ENCODE measurements around the gene SHCBP1L.
"Not testable (repeated sequence)": the region's sequence is repeated elsewhere in the genome, so short reads cannot be mapped to it uniquely, and the experiment has no call there.

Gene SHCBP1L

DNA sequence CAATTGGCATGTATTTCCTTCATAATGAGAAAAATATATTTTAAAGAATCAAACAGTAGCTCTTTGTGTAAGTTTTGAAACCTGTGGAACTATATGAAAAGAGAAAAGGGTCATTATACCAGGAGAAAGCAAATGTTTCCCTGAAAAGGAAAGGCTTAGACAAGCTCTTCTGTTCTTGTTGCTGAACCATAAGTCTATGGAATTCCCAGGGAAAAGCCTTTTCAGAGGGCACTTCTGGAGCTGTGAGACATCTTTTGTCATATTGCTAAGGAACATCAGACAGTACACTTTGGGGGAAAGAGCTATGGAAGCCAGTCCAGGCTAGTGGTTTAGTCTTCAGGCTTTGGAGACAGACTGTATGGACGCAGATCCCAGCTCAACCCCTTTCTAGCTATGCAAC, 12.1 kb upstream of the SHCBP1L start:
- no peak for DNase-seq (ENCODE audit: low read depth)

DNA sequence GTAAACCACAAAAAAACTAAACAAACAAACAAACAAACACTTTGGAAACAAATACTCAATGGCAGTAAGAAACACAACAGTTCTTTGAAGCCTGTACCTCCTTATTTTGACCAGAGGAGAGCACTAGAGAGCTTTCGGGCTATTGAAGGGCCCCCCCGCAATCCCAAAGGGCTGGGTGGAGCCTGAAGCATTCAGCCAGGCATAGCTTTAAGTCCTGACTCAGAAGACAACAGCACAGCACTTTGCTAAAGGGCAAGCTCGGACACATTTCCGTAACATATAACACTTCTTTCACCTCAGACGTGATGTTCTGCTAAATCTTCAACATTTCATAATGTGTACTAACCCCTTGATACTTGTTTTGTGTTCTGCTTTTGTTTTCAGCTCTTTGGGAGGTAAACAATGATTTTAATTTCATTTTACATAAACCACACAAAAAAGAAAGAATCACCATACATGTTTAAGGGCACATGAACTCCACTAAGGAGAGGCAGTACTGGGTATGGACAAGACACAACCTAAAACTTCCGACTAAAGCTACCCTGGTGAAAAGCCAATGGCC, 9.7 kb upstream of the SHCBP1L start:
- no peak for DNase-seq (ENCODE audit: low read depth)

DNA sequence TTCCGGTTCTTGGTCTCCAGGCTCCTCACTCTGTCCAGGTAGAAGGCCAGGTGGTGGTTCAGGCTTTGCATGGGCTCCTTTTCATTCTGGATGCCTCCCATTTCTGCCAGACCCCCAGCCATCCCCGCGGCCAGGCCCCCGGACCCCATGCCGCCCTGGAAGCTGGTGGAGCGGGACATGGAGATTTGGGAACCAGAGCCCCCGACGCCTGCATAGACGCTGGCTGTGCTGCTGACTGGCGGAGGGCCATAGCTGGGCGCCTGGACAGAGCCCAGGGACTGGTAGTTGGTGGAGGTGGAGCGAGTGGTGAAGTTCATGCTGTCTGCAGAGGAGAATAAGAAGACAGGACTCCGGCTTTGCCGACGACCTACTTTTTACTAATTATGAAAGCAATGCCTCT, 7.1 kb upstream of the SHCBP1L start:
- DNase-seq (ENCODE audit: low read depth): no peak

- no peak for DNase-seq (ENCODE audit: low read depth)
These were observed 5.0 kb upstream of the SHCBP1L start for GRCh38 chr1:182957902-182958395.

DNA sequence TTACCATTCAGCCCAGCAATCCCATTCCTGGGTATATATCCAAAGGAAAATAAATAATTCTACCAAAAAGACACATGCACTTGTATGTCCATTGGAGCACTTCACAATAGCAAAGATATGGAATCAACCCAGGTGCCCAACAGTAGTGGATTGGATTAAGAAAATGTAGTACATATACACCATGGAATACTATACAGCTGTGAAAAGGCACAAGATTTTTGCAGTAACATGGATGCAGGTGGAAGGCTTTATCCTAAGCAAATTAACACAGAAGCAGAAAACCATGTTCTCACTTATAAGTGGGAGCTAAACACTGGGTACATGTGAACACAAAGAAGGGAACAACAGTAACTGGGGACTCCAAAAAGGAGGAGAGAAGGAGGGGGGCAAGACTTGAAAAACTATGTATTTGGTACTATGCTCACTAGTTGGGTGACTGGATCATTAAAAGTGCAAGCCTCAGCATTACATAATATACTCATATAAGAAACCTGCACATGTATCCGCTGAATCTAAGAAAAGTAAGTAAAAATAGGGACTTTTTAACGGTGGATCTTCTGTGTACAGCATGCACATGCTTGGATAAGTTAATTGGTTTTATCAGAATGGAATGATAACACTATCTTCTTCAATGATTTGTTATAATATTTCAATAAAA, 3.9 kb upstream of the SHCBP1L start:
- no peak for DNase-seq (ENCODE audit: low read depth)

- DNase-seq (ENCODE audit: low read depth): no peak
These were observed 2.9 kb upstream of the SHCBP1L start for GRCh38 chr1:182955596-182956588.

- no peak for DNase-seq (ENCODE audit: low read depth)
These were observed 860 bp upstream of the SHCBP1L start for GRCh38 chr1:182953826-182954225.

- DNase-seq (ENCODE audit: low read depth): not testable (repeated sequence)
These were observed 9.6 kb downstream of the SHCBP1L start for GRCh38 chr1:182943336-182943735.

DNA sequence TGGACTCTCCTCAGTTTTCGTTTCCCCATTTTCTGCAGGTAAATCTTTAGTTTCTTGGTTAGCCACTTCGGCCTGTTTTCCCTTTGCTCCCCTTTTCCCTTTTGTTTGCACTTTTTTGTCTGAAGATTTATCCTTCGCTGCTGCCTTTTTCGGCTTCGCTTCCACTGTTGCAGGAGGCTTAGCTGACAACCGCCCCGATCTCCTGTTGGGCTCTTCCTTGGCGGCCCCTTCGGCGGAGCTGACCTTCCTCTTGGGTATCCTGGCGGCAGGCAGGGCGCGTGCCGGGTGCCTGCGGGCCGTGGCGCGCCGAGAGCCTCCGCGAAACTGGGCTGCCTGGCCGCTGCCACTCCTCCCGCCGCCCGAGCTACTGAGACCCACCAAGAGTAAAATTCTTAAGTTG, 10.8 kb downstream of the SHCBP1L start:
- DNase-seq (ENCODE audit: low read depth): not testable (repeated sequence)

GRCh38 chr1:182939413-182939812, 13.6 kb downstream of the SHCBP1L start:
- DNase-seq (ENCODE audit: low read depth): no peak

GRCh38 chr1:182935716-182936115, 17.2 kb downstream of the SHCBP1L start:
- DNase-seq (ENCODE audit: low read depth): no peak

- DNase-seq (ENCODE audit: low read depth): no peak
These were observed 22.0 kb downstream of the SHCBP1L start for GRCh38 chr1:182930985-182931384.

DNA sequence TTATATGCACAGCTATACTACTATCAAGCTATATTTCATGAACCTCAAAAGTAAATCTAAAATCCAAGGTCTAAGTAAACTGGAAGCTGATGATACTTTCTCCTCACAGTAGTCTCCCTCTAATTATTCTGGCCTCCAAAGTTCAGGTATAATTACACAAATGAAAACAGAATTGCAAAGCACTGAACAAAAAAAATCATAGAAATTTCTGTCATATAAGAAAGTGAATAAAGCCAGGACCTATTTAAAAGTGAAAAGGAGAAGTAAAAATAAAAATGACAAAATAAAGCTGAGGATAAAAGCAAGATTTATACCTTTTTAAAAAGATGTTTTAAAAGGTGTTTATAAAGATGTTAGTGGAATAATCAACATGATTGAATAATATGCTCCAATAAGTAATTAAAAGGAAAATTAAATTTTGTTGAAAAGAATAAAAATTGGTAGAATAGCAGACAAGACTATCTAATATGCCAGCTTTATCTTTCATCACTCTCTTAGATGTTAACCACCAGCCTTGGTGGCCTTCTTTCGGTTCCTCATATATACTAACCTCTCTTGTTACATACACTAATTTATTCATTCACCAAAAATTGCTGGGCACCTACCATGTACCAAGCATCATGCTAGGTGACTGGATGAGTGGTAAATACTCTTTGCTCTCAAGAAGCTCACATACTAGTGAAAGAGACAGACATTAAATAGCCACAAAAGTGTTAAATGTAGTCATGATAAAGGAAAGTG, 25.1 kb downstream of the SHCBP1L start:
- no peak for DNase-seq (ENCODE audit: low read depth)

DNA sequence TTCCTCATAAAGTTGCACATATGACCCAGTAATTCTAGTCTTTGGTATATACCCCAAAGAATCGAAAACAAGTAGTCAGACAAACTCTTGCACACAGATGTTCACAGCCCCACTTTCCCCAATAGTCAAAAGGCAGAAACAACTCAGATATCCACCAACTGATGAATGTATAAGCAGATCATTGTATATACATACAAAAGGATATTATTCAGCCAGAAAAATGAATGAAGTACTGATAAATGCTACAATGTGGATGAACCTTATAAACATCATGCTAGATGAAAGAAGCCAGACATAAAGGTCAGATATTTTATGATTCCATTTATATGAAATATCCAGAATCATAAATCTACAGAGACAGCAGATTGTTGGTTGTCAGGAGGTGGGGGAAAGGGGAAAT, 27.3 kb downstream of the SHCBP1L start:
- no peak for DNase-seq (ENCODE audit: low read depth)

DNA sequence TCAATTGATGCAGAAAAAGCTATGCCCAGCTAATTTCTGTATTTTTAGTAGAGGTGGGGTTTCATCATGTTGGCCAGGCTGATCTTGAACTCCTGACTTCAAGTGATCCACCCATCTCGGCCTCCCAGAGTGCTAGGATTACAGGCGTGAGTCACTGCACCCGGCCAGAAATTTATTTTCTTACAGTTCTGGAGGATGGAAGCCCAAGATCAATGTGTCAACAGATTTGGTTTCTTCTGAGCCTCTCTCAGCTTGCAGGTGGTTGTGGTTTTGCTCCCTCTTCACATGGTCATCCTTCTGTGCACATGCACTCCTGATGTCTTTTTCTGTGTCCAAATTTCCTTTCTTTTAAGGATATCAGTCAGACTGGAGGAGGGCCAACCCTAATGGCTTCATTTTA, 35.6 kb downstream of the SHCBP1L start:
- no peak for DNase-seq (ENCODE audit: low read depth)

- DNase-seq (ENCODE audit: low read depth): no peak
These were observed 39.6 kb downstream of the SHCBP1L start for GRCh38 chr1:182913401-182913800.

- no peak for DNase-seq (ENCODE audit: low read depth)
These were observed 42.8 kb downstream of the SHCBP1L start for GRCh38 chr1:182910143-182910542.

DNA sequence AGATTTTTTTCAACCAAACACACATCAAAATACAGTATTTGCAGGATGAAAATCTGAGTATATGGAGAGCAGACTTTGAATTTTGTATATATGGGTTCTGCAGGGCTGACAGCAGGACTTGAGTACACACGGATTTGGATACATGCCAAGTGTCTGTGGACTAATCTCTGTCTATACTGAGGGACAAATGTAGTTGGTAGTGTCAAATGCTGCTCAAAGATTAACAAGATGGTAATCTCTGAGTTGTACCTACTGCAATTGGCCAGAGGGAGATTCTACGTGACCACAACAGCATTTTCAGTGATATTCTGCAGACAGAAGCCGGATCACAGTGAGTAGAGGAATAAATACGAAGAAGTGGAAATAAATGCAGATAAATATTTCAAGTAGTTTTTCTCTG, 43.4 kb downstream of the SHCBP1L start:
- DNase-seq (ENCODE audit: low read depth): no peak

- DNase-seq (ENCODE audit: low read depth): no peak
These were observed 47.6 kb downstream of the SHCBP1L start for GRCh38 chr1:182905321-182905720.

GRCh38 chr1:182901946-182902345, 51.0 kb downstream of the SHCBP1L start:
- not testable (repeated sequence) for DNase-seq (ENCODE audit: low read depth)

DNA sequence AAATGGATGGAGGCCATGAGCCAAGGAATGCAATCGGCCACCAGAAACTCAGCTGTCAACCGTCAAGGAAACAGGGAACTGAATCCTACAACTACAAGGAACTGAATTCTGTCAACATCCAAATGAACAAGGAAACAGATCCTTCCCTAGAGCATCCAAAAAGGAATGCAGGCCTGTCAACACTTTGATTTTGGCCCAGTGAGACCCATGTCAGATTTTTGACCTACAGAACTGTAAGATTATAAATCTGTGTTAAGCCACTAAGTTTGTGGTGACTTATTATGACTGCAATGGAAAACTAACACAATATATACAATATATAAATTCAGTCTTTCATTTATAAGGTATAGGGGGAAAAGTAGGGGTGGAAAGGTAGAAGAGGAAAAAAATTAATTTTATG, 55.3 kb downstream of the SHCBP1L start:
- DNase-seq (ENCODE audit: low read depth): no peak

Data from stimulated activated CD8-positive, alpha-beta memory T cell treated with anti-CD3 and anti-CD28 coated beads, Interleukin-12 subunit alpha, Interleukin-12 subunit beta, amount 100 ng/mL, for 4 hours (primary cell).